Measurements from ENCODE around the gene ESYT2. TPM values are rescaled to one million over a fixed set of nuclear protein-coding genes. Genes with fewer than 3 reads are reported as not detected.

The ESYT2 gene
- total RNA-seq, 1 experiment from 2014 or later = 66.6 TPM

GRCh38 chr7:158740013-158740656 lies 89.2 kb downstream of the ESYT2 start:
- H3K4me3 Mint-ChIP-seq (ENCODE audit: low read depth, unreplicated experiment) = no peak overlapping the region

GRCh38 chr7:158738841-158739240 lies 90.5 kb downstream of the ESYT2 start:
- BruUV-seq (replicated peaks) = no TSS peak
- Mint-ChIP-seq H3K27ac (ENCODE audit: unreplicated experiment) (no peak overlapping the region), H3K36me3 (ENCODE audit: insufficient read depth, unreplicated experiment) (peaks cover 47% of the 10 kb centered on the region), H3K27me3 (ENCODE audit: unreplicated experiment) (no peaks in the 10 kb centered on the region), H3K4me3 (ENCODE audit: low read depth, unreplicated experiment) (no peak overlapping the region), H3K9me3 (ENCODE audit: low read depth, unreplicated experiment) (no peaks in the 10 kb centered on the region), H3K4me1 (ENCODE audit: low read depth, unreplicated experiment) (no peaks in the 10 kb centered on the region)
- intact Hi-C loops (cut with micrococcal nuclease; ENCODE audit: unreplicated experiment) = no loop called here
- CTCF ChIA-PET = no interaction called here
- DNase-seq = no peak
- TF ChIP-seq CTCF (IDR thresholded peaks at IDR 0.05; ENCODE audit: unreplicated experiment) = no peak

More at GRCh38 chr7:158740013-158740656, 89.2 kb downstream of the ESYT2 start:
- Mint-ChIP-seq H3K9me3 (ENCODE audit: low read depth, unreplicated experiment) (no peaks in the 10 kb centered on the region), H3K4me1 (ENCODE audit: low read depth, unreplicated experiment) (no peaks in the 10 kb centered on the region), H3K27me3 (ENCODE audit: unreplicated experiment) (no peaks in the 10 kb centered on the region), H3K36me3 (ENCODE audit: insufficient read depth, unreplicated experiment) (peaks cover 41% of the 10 kb centered on the region), H3K27ac (ENCODE audit: unreplicated experiment) (no peak overlapping the region)
- no peak for DNase-seq
- no TSS peak for BruUV-seq (replicated peaks)
- intact Hi-C loops (cut with micrococcal nuclease; ENCODE audit: unreplicated experiment) = no loop called here
- CTCF ChIA-PET = no interaction called here
- no peak for TF ChIP-seq CTCF (IDR thresholded peaks at IDR 0.05; ENCODE audit: unreplicated experiment)

GRCh38 chr7:158737064-158737695 lies 92.1 kb downstream of the ESYT2 start:
- no peak overlapping the region for H3K27ac Mint-ChIP-seq (ENCODE audit: unreplicated experiment)
- peaks cover 34% of the 10 kb centered on the region for H3K36me3 Mint-ChIP-seq (ENCODE audit: insufficient read depth, unreplicated experiment)
- no peaks in the 10 kb centered on the region for H3K4me1 Mint-ChIP-seq (ENCODE audit: low read depth, unreplicated experiment)
- CTCF ChIA-PET = no interaction called here
- BruUV-seq (replicated peaks) = no TSS peak
- intact Hi-C loops (cut with micrococcal nuclease; ENCODE audit: unreplicated experiment) = no loop called here
- H3K27me3 Mint-ChIP-seq (ENCODE audit: unreplicated experiment) = no peaks in the 10 kb centered on the region
- H3K9me3 Mint-ChIP-seq (ENCODE audit: low read depth, unreplicated experiment) = no peaks in the 10 kb centered on the region
- TF ChIP-seq CTCF (IDR thresholded peaks at IDR 0.05; ENCODE audit: unreplicated experiment) = no peak
- no peak overlapping the region for H3K4me3 Mint-ChIP-seq (ENCODE audit: low read depth, unreplicated experiment)
- DNase-seq = no peak

GRCh38 chr7:158735935-158736334 lies 93.4 kb downstream of the ESYT2 start:
- H3K9me3 Mint-ChIP-seq (ENCODE audit: low read depth, unreplicated experiment) = no peaks in the 10 kb centered on the region
- H3K36me3 Mint-ChIP-seq (ENCODE audit: insufficient read depth, unreplicated experiment) = peaks cover 32% of the 10 kb centered on the region
- no peak for DNase-seq
- CTCF ChIA-PET = no interaction called here
- TF ChIP-seq CTCF (IDR thresholded peaks at IDR 0.05; ENCODE audit: unreplicated experiment) = no peak
- no peaks in the 10 kb centered on the region for H3K27me3 Mint-ChIP-seq (ENCODE audit: unreplicated experiment)
- no peaks in the 10 kb centered on the region for H3K4me1 Mint-ChIP-seq (ENCODE audit: low read depth, unreplicated experiment)
- intact Hi-C loops (cut with micrococcal nuclease; ENCODE audit: unreplicated experiment) = no loop called here
- H3K4me3 Mint-ChIP-seq (ENCODE audit: low read depth, unreplicated experiment) = no peak overlapping the region
- H3K27ac Mint-ChIP-seq (ENCODE audit: unreplicated experiment) = no peak overlapping the region
- BruUV-seq (replicated peaks) = no TSS peak
